ENCODE measurements around the gene ARHGEF28.

DNA sequence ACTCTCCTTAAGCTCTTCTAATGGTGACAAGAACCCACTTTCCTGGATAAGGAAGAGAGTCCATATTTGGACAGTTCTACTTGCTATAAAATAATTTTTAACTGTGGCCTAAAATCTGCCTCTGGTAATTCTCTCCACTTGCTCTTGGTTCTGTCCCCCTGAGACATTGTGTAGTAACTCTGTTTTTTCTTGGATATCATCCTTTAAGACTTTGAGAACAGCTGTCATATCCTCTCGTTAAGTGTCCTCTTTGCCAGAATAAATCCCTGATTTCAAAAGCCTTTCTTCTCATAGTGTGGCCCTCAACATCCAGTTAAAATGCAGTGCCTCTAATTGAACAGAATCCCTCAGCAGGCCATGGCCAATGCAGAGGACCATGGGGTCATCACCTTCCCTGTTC, 101.5 kb downstream of the ARHGEF28 start:
- TF ChIP-seq, protein P1, sequence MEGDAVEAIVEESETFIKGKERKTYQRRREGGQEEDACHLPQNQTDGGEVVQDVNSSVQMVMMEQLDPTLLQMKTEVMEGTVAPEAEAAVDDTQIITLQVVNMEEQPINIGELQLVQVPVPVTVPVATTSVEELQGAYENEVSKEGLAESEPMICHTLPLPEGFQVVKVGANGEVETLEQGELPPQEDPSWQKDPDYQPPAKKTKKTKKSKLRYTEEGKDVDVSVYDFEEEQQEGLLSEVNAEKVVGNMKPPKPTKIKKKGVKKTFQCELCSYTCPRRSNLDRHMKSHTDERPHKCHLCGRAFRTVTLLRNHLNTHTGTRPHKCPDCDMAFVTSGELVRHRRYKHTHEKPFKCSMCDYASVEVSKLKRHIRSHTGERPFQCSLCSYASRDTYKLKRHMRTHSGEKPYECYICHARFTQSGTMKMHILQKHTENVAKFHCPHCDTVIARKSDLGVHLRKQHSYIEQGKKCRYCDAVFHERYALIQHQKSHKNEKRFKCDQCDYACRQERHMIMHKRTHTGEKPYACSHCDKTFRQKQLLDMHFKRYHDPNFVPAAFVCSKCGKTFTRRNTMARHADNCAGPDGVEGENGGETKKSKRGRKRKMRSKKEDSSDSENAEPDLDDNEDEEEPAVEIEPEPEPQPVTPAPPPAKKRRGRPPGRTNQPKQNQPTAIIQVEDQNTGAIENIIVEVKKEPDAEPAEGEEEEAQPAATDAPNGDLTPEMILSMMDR (IDR thresholded peaks at IDR 0.05; ENCODE audit: low read depth, low read length) = no peak
- TF ChIP-seq POLR2A (IDR thresholded peaks at IDR 0.05; ENCODE audit: extremely low read depth, insufficient read length) = no peak
- TF ChIP-seq, protein P2, sequence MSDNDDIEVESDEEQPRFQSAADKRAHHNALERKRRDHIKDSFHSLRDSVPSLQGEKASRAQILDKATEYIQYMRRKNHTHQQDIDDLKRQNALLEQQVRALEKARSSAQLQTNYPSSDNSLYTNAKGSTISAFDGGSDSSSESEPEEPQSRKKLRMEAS (IDR thresholded peaks at IDR 0.05; ENCODE audit: low read depth, low read length) = no peak

All from NB4 (cell line).